Retina (tissue), 1 donor: ENCODE results near the gene SLC25A17.
"Not testable (repeated sequence)": the region's sequence is repeated elsewhere in the genome, so short reads cannot be mapped to it uniquely, and the experiment has no call there.

Experiments
- DNase-seq: peaks from one replicate; pipeline ENCODE4 v3.0.0-alpha.2; 2016

Gene SLC25A17

GRCh38 chr22:40751250-40751649, 67.9 kb downstream of the SLC25A17 start:
- no peak for DNase-seq

- DNase-seq, result no peak
Measured at GRCh38 chr22:40749829-40750228, 69.3 kb downstream of the SLC25A17 start.

GRCh38 chr22:40748388-40749355, 70.5 kb downstream of the SLC25A17 start:
- DNase-seq, result no peak

GRCh38 chr22:40747361-40747760, 71.8 kb downstream of the SLC25A17 start:
- DNase-seq, result no peak

- DNase-seq, result no peak
Measured at GRCh38 chr22:40746428-40747220, 72.5 kb downstream of the SLC25A17 start.

- no peak for DNase-seq
Measured at GRCh38 chr22:40743768-40744167, 75.4 kb downstream of the SLC25A17 start.

GRCh38 chr22:40741116-40741515, 78.0 kb downstream of the SLC25A17 start:
- no peak for DNase-seq

- DNase-seq, result no peak
Measured at GRCh38 chr22:40739721-40740120, 79.4 kb downstream of the SLC25A17 start.

GRCh38 chr22:40733919-40734318, 85.2 kb downstream of the SLC25A17 start:
- no peak for DNase-seq

- no peak for DNase-seq
Measured at GRCh38 chr22:40732999-40733292, 86.2 kb downstream of the SLC25A17 start.

- DNase-seq, result no peak
Measured at GRCh38 chr22:40729284-40729683, 89.9 kb downstream of the SLC25A17 start.

GRCh38 chr22:40728731-40729189, 90.4 kb downstream of the SLC25A17 start:
- DNase-seq, result no peak

- no peak for DNase-seq
Measured at GRCh38 chr22:40727964-40728615, 91.1 kb downstream of the SLC25A17 start.

- DNase-seq, result peak; percentile 42
Measured at GRCh38 chr22:40727070-40727963, 91.8 kb downstream of the SLC25A17 start.

- DNase-seq, result no peak
Measured at GRCh38 chr22:40726514-40726913, 92.6 kb downstream of the SLC25A17 start.

- no peak for DNase-seq
Measured at GRCh38 chr22:40723396-40723933, 95.7 kb downstream of the SLC25A17 start.

- DNase-seq, result peak; percentile 80
Measured at GRCh38 chr22:40721266-40721665, 97.9 kb downstream of the SLC25A17 start.

GRCh38 chr22:40720538-40721256, 98.4 kb downstream of the SLC25A17 start:
- no peak for DNase-seq

- not testable (repeated sequence) for DNase-seq
Measured at GRCh38 chr22:40720156-40720537, 99.0 kb downstream of the SLC25A17 start.
